Progenitor cell of endocrine pancreas (in vitro differentiated cells): ENCODE results near the gene CERS6. TPM values are rescaled to one million over a fixed set of nuclear protein-coding genes. Genes with fewer than 3 reads are reported as not detected.

Source experiments
- DNase-seq: peaks from one replicate; pipeline ENCODE4 v3.0.0; 2021; ENCODE audit warnings: low spot score; ENCODE audit not compliant: unreplicated experiment
- H3K27ac Mint-ChIP-seq: 2 replicates; pipeline ENCODE4 v1.8.0; 2021; ENCODE audit warnings: mild to moderate bottlenecking, moderate library complexity, mixed read lengths
- H3K27me3 Mint-ChIP-seq: 2 replicates; pipeline ENCODE4 v1.8.0; 2021; ENCODE audit warnings: mixed read lengths
- H3K36me3 Mint-ChIP-seq: 2 replicates; pipeline ENCODE4 v1.8.0; 2022; ENCODE audit warnings: mixed read lengths; ENCODE audit not compliant: insufficient read depth
- H3K4me1 Mint-ChIP-seq: 2 replicates; pipeline ENCODE4 v1.8.0; 2021; ENCODE audit warnings: low read depth, mixed read lengths
- H3K4me3 Mint-ChIP-seq: 2 replicates; pipeline ENCODE4 v1.8.0; 2021; ENCODE audit warnings: low read depth, mild to moderate bottlenecking, moderate library complexity, mixed read lengths
- H3K9me3 Mint-ChIP-seq: 2 replicates; pipeline ENCODE4 v1.8.0; 2021; ENCODE audit warnings: low read depth, mixed read lengths
- CTCF ChIP-seq: fragments of 200-600 bp; sonication (generic); IDR thresholded peaks from one replicate; pipeline ENCODE4 v1.5.0; 2021; ENCODE audit warnings: antibody characterized with exemption, mild to moderate bottlenecking; ENCODE audit not compliant: unreplicated experiment
- total RNA-seq: library from RNA; stranded (reverse); gene quantifications from 2 replicates; pipeline ENCODE4 v1.2.1, GENCODE V29; 2021

Gene CERS6
- total RNA-seq, 1 donor from 2014 or later, result 32.5 TPM

DNA sequence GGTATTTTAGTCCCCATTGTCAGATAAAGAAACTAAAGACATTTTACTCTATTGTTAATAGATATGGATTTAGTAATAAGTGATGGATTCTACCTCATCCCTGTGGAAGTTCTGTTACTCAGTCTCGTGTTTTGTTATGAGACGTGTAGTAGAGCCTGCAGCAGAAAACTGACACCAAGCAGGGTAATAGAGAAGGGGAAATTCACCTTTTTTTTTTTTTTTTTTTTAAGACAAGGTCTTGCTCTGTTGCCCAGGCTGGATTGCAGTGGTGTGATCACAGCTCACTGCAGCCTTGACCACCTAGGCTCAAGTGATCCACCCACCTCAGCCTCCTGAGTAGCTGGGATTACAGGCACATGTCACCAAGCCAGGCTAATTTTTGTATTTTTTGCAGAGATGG is 164.5 kb downstream of the CERS6 start:
- H3K27me3 Mint-ChIP-seq, result no peaks in the 10 kb centered on the region
- H3K27ac Mint-ChIP-seq, result no peak overlapping the region
- no peak for DNase-seq
- H3K4me3 Mint-ChIP-seq, result no peak overlapping the region
- TF ChIP-seq CTCF, result no peak
- peaks cover 21% of the 10 kb centered on the region for H3K4me1 Mint-ChIP-seq
- H3K36me3 Mint-ChIP-seq, result peaks cover 5% of the 10 kb centered on the region
- H3K9me3 Mint-ChIP-seq, result peaks cover 28% of the 10 kb centered on the region

DNA sequence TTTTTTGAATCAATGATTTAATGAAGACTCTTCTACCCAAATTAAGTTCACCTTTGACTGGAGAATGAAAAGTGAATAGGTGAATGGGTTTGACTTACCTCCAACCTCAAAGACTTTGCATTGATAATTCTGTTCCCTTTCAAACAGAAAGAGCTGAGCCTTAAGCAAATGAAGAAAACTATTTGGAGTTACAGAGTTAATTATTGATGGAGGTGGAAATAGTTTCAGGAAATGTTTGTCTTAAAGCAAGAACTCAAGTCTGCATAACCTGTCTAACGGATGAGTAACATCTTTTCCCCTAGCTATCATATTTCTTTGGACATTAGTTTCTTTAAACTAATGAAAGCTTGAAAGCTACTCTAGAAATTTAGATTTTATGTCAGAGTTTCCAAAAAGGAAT is 166.5 kb downstream of the CERS6 start:
- no peak for TF ChIP-seq CTCF
- Mint-ChIP-seq H3K9me3 (peaks cover 10% of the 10 kb centered on the region), H3K27ac (peak overlapping the region; percentile 59), H3K4me1 (peaks cover 25% of the 10 kb centered on the region), H3K4me3 (no peak overlapping the region), H3K36me3 (no peaks in the 10 kb centered on the region), H3K27me3 (no peaks in the 10 kb centered on the region)
- DNase-seq, result no peak

GRCh38 chr2:168624028-168624427 is 168.0 kb downstream of the CERS6 start:
- H3K27ac Mint-ChIP-seq, result no peak overlapping the region
- H3K9me3 Mint-ChIP-seq, result no peaks in the 10 kb centered on the region
- TF ChIP-seq CTCF, result no peak
- DNase-seq, result no peak
- H3K4me3 Mint-ChIP-seq, result no peak overlapping the region
- H3K27me3 Mint-ChIP-seq, result no peaks in the 10 kb centered on the region
- peaks cover 26% of the 10 kb centered on the region for H3K4me1 Mint-ChIP-seq
- H3K36me3 Mint-ChIP-seq, result no peaks in the 10 kb centered on the region

DNA sequence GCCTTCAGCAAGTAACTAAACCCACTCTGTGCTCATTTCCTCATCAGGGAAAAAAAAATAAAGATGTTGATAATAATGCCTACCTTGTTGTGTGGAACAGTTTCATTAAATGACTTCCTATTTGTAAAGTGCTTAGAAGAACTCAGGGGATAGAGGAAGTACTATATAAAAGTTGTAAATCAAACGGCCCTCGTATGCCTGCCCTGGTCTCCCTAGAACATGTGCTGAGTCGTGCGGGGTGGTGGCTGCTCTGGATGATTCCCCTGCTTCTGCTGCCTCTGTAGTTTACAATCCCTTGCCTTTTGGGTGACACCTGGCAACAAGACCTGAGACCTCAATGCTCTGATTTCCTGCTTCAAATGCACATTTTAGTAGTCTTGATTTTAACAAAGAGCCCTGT is 170.0 kb downstream of the CERS6 start:
- Mint-ChIP-seq H3K36me3 (peaks cover 2% of the 10 kb centered on the region), H3K4me1 (peaks cover 26% of the 10 kb centered on the region), H3K27me3 (no peaks in the 10 kb centered on the region), H3K9me3 (no peaks in the 10 kb centered on the region), H3K27ac (no peak overlapping the region), H3K4me3 (no peak overlapping the region)
- TF ChIP-seq CTCF, result no peak
- no peak for DNase-seq

- Mint-ChIP-seq H3K9me3 (no peaks in the 10 kb centered on the region), H3K27ac (no peak overlapping the region)
- DNase-seq, result no peak
Measured at GRCh38 chr2:168626647-168627046, 170.6 kb downstream of the CERS6 start.

More at GRCh38 chr2:168626647-168627046, 170.6 kb downstream of the CERS6 start:
- H3K36me3 Mint-ChIP-seq, result peaks cover 2% of the 10 kb centered on the region
- no peak for TF ChIP-seq CTCF
- no peak overlapping the region for H3K4me3 Mint-ChIP-seq
- no peaks in the 10 kb centered on the region for H3K27me3 Mint-ChIP-seq
- H3K4me1 Mint-ChIP-seq, result peaks cover 23% of the 10 kb centered on the region
